Stimulated activated memory B cell treated with anti-CD40 and anti-IgM and Interleukin-4, amounts not matched to agents 10 μg/mL and 1 μg/mL and 100 μg/mL, for 72 hours (primary cell): ENCODE results near the gene CRADD.
"Not testable (repeated sequence)": the region's sequence is repeated elsewhere in the genome, so short reads cannot be mapped to it uniquely, and the experiment has no call there.

Source experiments
- ATAC-seq: fragments of 150-1000 bp; cut with Tn5 transposase; 2 replicates; pipeline ENCODE4 v1.10.0; 2021
- H3K27ac Mint-ChIP-seq: one replicate; pipeline ENCODE4 v1.8.0; 2022; ENCODE audit warnings: mild to moderate bottlenecking, mixed read lengths
- H3K27me3 Mint-ChIP-seq: one replicate; pipeline ENCODE4 v1.8.0; 2022; ENCODE audit warnings: mixed read lengths
- H3K36me3 Mint-ChIP-seq: one replicate; pipeline ENCODE4 v1.8.0; 2022; ENCODE audit warnings: mixed read lengths
- H3K4me1 Mint-ChIP-seq: one replicate; pipeline ENCODE4 v1.8.0; 2022; ENCODE audit warnings: mixed read lengths
- H3K4me3 Mint-ChIP-seq: one replicate; pipeline ENCODE4 v1.8.0; 2022; ENCODE audit warnings: mild to moderate bottlenecking, moderate library complexity, mixed read lengths
- H3K9me3 Mint-ChIP-seq: one replicate; pipeline ENCODE4 v1.8.0; 2022; ENCODE audit warnings: mixed read lengths

Gene CRADD

DNA sequence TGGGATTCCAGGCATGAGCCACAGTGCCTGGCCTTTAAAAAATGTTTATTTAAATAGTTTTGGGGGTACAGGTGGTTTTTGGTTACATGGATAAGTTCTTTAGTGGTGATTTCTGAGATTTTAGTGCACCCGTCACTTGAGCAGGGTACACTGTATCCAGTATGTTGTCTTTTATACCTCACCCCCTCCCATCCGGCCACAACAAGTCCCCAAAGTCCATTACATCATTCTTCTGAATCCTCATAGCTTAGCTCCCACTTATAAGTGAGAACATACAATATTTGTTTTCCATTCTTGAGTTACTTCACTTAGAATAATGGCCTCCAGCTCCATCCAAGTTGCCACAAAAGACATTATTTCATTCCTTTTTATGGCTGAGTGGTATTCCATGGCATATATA lies 124.5 kb downstream of the CRADD start:
- not testable (repeated sequence) for H3K27me3 Mint-ChIP-seq, H3K27ac Mint-ChIP-seq

DNA sequence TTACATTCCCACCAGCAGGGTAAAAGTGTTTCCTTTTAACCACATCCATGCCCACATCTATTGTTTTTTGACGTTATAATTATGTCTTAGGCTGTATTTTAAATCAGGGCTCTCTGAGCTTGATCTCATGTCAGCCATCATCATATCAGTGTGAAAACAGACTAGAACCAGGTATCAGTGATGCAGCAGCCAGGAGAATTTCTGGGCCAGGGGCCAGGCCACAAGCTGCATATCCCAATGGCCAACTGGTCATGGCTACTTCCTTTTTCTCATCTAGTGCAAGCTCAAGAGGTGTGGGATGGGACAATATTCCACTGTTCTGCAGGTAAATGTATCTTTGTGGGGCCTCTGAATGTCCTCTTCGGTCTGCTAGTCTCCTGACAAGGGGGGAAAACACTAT lies 125.1 kb downstream of the CRADD start:
- Mint-ChIP-seq H3K27me3 (no peaks in the 10 kb centered on the region), H3K4me3 (no peak overlapping the region)
- ATAC-seq = no peak

More for the DNA sequence above, 124.5 kb downstream of the CRADD start:
- not testable (repeated sequence) for H3K9me3 Mint-ChIP-seq, ATAC-seq, H3K4me1 Mint-ChIP-seq, H3K4me3 Mint-ChIP-seq
- H3K36me3 Mint-ChIP-seq = peaks cover 13% of the 10 kb centered on the region

DNA sequence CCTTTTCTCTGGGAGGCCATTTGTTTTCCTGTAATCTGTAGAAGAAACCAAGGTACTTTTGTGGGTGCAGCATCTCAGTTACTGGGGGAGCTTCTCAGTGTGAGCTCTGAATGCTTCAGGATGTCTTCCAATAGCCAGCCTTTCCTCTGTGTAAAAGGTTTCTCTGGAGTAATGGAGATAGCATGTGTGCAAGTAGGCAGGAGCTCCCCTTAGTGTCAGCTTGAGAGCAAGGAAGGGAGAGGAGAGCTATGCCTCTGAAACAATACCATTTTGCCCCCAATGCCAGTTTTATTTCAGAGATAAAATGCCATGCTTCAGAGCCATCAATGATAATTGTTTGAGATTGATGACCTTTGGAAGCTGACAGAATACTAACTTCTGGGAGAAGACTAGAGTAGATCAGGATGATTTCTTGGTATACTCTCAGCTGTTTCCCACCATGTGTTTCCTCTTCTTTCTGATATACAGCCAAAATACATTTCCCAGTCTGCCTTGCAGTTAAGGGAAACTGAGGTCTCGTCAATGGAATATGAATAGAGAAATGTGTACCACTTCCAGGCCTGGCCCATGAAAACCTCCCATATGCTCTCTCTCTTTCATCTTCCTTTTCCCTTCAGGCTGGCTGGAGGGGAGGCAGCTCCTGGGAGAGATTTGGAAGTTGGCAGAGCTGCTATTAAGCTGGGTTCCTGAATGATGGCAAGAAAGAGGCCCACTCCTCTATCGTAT lies 125.7 kb downstream of the CRADD start:
- H3K27me3 Mint-ChIP-seq = no peaks in the 10 kb centered on the region
- no peak overlapping the region for H3K4me3 Mint-ChIP-seq
- peaks cover 15% of the 10 kb centered on the region for H3K4me1 Mint-ChIP-seq
- peaks cover 25% of the 10 kb centered on the region for H3K36me3 Mint-ChIP-seq
- H3K9me3 Mint-ChIP-seq = peaks cover 15% of the 10 kb centered on the region
- H3K27ac Mint-ChIP-seq = no peak overlapping the region
- no peak for ATAC-seq

More for the DNA sequence above, 125.1 kb downstream of the CRADD start:
- H3K9me3 Mint-ChIP-seq = peaks cover 12% of the 10 kb centered on the region
- H3K36me3 Mint-ChIP-seq = peaks cover 19% of the 10 kb centered on the region
- no peak overlapping the region for H3K27ac Mint-ChIP-seq
- H3K4me1 Mint-ChIP-seq = peaks cover 10% of the 10 kb centered on the region

DNA sequence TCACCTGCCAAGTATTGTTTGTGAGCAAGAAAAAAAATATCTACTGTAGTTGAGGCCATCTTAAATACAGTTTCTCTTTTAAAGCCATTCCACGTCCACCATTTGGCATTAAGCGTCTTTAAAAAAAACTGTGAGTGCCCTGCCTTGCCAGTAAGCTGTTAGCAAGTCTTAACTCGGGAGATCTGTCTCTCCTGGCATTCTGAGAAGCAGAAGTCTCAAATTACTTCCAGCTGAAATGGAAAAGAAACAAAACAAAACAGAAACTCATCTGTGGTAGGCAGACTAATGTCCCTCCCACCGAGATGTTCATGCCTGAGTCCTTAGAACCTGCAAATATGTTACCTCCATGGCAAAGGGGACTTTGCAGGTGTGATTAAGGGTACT lies 126.2 kb downstream of the CRADD start:
- Mint-ChIP-seq H3K4me1 (peaks cover 20% of the 10 kb centered on the region), H3K4me3 (no peak overlapping the region), H3K36me3 (peaks cover 29% of the 10 kb centered on the region), H3K27me3 (no peaks in the 10 kb centered on the region), H3K9me3 (peaks cover 18% of the 10 kb centered on the region), H3K27ac (no peak overlapping the region)
- no peak for ATAC-seq

DNA sequence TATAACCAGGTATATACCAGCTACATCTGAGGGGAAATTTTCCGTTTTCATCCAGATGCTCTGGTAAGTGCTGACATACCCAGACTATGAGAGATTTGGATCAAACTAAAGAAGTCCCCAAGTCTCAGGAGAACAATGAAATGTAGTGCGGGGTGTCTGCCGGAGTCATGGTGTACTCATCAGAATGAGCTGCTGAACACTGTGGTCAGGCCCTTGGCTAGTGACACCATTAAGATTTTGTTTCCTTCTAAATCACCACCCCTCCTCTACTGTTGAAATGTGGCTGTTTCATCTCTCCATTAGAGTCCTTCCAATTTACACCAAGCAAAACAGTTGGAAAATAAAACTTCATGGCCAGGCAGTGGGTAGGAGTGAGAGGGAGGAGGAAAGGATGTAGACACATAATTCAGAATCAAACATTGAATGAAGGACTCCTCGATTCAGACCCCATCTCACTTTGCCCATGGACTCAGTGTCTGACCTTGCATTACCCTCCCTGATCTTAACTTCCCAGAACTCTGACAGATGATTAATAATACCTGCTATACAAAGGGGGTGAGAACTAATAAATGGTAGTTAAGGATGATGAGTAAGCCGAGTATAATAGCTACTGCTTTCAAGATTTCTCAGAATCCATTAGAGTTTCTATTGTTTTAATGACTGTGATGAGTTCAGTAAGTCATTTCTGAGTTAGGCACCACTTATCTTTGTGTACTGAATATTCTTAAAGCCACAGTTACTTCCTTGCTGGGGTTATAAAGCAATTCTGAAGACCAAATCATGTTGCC lies 127.4 kb downstream of the CRADD start:
- H3K9me3 Mint-ChIP-seq = peaks cover 18% of the 10 kb centered on the region
- H3K4me1 Mint-ChIP-seq = peaks cover 20% of the 10 kb centered on the region
- H3K4me3 Mint-ChIP-seq = no peak overlapping the region
- H3K27me3 Mint-ChIP-seq = no peaks in the 10 kb centered on the region
- H3K36me3 Mint-ChIP-seq = peaks cover 29% of the 10 kb centered on the region
- H3K27ac Mint-ChIP-seq = no peak overlapping the region
- no peak for ATAC-seq

DNA sequence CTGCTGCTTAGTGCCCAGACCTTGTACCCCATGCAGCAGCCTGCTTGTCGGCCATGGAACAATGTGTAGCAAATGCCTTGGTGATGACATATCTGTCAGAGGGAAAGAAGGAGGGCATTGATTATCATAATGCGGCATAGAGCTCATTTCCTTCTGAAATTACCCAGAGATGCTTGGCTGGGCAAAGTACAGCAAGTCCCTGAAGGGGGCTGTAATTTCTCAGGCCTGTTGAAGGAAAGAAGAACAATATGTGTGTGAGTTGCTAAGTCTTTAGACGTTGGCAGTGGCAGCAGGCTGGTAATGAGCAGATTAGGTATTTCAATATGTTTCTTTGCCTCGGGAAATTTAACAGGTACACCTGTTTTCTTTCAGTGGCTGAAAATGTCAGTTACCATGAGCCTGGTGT lies 128.6 kb downstream of the CRADD start:
- H3K9me3 Mint-ChIP-seq = peaks cover 12% of the 10 kb centered on the region
- peaks cover 20% of the 10 kb centered on the region for H3K4me1 Mint-ChIP-seq
- H3K4me3 Mint-ChIP-seq = no peak overlapping the region
- no peak overlapping the region for H3K27ac Mint-ChIP-seq
- no peak for ATAC-seq
- H3K27me3 Mint-ChIP-seq = no peaks in the 10 kb centered on the region
- peaks cover 19% of the 10 kb centered on the region for H3K36me3 Mint-ChIP-seq

DNA sequence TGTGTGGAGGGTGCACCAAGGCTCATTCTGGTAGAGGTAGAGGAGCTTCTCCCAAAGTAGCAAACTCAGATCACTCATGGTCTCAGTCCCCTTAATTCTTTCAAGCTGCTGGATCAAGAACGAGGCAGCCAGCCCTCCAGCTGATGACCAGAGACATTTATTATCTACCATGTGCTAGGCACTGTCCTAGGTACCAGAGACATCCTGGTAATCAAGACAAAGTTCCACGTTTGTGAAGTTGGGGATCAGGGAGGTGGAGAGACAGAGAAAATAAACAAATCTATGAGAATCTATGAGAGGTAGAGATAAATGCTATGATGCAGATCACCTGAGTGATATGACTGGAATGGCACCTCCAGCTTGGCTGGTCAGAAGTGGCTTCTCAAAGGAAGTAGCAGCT lies 130.2 kb downstream of the CRADD start:
- peaks cover 18% of the 10 kb centered on the region for H3K36me3 Mint-ChIP-seq
- H3K27ac Mint-ChIP-seq = no peak overlapping the region
- no peak for ATAC-seq

DNA sequence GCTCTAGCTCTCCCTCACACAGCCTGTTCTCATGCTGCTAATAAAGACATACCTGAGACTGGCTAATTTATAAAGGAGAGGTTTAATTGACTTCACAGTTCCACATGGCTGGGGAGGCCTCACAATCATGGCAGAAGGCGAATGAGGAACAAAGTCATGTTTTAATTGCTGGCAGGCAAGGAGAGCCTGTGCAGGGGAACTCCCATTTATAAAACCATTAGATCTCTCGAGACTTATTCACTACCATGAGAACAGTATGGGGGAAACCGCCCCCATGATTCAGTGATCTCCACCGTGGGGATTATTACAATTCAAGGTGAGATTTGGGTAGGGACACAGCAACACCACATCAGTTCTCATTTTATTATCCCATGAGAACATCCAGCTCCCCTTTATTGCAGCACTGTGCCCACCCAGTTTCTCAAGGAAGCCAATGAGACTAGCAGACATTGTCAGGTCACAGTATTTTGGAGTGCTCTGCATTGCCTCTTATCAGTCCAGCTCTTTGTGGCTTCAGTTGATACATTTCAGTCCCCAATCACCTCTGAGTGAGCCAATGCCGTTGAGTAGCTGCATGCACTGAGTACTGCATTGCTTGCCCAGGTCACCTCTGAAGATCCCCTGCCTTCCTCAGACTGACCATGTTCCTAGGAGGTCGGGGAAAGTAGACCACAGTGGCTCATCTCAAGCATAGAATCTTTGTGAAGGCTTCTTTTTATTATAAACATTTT lies 131.2 kb downstream of the CRADD start:
- Mint-ChIP-seq H3K27me3 (no peaks in the 10 kb centered on the region), H3K9me3 (peaks cover 12% of the 10 kb centered on the region), H3K27ac (no peak overlapping the region), H3K4me3 (no peak overlapping the region), H3K4me1 (peaks cover 16% of the 10 kb centered on the region), H3K36me3 (peaks cover 18% of the 10 kb centered on the region)
- no peak for ATAC-seq

More for the DNA sequence above, 130.2 kb downstream of the CRADD start:
- Mint-ChIP-seq H3K4me3 (no peak overlapping the region), H3K27me3 (no peaks in the 10 kb centered on the region), H3K4me1 (peaks cover 20% of the 10 kb centered on the region), H3K9me3 (peaks cover 12% of the 10 kb centered on the region)

DNA sequence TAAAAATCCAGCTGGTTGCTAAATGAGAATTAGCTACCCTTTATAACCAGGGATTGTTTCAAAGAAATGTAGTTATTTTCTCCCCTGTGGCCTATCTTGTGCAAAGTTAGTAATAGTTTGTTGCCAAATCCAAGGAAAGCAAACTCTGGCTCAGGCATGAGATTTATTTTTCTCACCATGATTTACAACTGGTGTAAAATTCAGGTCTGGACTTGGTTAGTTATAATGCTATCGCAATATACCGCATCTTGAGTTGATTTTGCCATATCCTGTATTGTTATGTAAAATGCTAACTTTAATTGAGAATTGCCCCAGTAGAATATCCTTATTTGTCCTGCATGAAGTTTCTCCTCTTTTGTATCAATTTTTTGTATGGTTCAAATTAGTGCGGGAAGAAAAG lies 135.5 kb downstream of the CRADD start:
- Mint-ChIP-seq H3K36me3 (peaks cover 12% of the 10 kb centered on the region), H3K4me1 (peaks cover 7% of the 10 kb centered on the region), H3K27me3 (no peaks in the 10 kb centered on the region), H3K27ac (no peak overlapping the region), H3K4me3 (no peak overlapping the region), H3K9me3 (peaks cover 3% of the 10 kb centered on the region)
- ATAC-seq = no peak

DNA sequence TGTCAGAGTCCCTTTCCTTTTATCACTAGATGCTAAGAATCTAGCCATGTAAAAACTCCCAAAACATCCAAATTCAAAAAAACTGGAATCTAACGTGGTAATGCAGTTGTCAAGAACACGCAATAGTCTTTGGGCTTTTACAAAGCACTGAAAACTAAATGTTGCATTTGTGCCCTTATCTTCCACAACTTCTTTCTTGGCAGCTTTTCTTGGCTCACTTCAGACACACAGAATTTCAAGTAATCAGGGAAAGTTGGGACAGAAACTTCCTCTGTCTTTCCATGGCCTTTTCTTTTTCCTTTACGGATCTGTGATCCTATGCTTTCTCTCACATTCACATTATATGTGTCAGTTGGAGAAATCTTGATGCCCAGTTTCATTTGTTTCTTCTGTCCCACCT lies 136.0 kb downstream of the CRADD start:
- no peak for ATAC-seq
- H3K9me3 Mint-ChIP-seq = no peaks in the 10 kb centered on the region
- peaks cover 9% of the 10 kb centered on the region for H3K36me3 Mint-ChIP-seq
- peaks cover 1% of the 10 kb centered on the region for H3K4me1 Mint-ChIP-seq
- no peak overlapping the region for H3K4me3 Mint-ChIP-seq
- no peaks in the 10 kb centered on the region for H3K27me3 Mint-ChIP-seq
- no peak overlapping the region for H3K27ac Mint-ChIP-seq

DNA sequence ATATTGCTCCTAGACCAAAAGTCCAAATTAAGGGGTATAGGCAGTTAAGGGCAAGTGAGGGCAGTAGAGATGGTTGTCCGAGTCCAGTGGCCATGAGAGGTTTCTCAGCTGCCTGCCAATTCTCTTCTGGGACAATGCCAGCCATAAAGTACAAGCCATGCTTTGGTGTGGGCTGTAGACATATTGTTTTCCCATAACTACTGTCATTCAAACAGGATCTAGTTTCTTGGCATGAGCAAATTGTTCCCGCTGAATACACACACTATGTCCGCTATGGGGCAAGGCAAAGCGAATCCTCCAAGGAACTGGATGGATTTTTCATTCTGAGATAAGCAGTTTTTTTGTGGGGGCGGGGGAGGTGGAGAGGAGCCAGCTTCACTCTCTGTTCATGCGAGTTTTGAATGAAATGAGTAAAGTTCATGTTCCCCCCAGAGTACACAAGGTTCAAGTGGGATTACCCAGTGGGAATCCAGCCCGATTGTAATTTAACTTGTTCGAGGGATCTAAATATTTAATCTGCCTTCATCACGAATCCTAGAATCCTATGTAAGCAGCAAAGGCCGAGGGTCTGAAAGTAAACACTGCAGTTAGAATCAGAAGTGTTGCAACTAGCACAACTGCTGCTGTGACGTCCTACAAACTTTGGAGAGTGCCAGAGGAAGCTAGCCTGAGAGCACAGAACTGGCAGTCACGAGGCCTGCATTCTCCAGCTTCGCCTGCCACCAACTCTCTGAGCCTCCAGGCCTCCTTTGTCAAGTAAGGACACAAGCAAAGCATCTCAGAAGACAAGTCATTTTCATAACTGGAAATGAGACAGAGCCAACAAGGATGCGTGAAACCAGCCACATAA lies 137.0 kb downstream of the CRADD start:
- Mint-ChIP-seq H3K36me3 (peaks cover 8% of the 10 kb centered on the region), H3K4me3 (no peak overlapping the region), H3K4me1 (no peaks in the 10 kb centered on the region), H3K27me3 (no peaks in the 10 kb centered on the region), H3K27ac (no peak overlapping the region), H3K9me3 (no peaks in the 10 kb centered on the region)
- ATAC-seq = no peak

DNA sequence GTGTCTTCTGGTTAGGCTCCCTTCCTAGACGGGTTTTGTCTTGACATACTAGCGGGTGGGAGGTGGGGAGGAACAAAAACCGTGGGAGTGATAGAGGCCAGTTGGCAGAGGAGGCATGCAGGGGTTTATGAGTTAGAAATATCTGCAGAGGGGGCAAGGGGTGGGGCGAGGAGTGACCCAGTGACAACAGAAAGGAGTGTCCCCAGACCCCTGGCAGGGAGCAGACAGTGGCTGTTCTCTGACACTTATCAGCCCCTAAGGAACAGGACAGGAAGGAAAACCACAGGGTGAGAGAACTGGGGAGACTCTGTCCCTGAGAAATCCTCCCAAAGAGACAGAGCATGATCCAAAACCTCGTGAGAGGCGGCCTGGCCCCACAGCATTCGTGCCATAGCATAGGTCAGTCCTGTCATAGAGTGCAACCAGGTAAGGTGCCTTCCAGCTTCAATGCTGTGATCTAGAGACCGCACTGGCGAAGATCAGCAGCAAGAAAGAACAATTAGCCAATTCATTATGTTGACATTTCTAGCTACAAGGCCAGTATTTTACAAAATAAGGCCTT lies 141.4 kb downstream of the CRADD start:
- Mint-ChIP-seq H3K36me3 (peaks cover 8% of the 10 kb centered on the region), H3K9me3 (no peaks in the 10 kb centered on the region), H3K4me1 (no peaks in the 10 kb centered on the region), H3K27me3 (no peaks in the 10 kb centered on the region), H3K4me3 (no peak overlapping the region), H3K27ac (no peak overlapping the region)
- ATAC-seq = no peak

DNA sequence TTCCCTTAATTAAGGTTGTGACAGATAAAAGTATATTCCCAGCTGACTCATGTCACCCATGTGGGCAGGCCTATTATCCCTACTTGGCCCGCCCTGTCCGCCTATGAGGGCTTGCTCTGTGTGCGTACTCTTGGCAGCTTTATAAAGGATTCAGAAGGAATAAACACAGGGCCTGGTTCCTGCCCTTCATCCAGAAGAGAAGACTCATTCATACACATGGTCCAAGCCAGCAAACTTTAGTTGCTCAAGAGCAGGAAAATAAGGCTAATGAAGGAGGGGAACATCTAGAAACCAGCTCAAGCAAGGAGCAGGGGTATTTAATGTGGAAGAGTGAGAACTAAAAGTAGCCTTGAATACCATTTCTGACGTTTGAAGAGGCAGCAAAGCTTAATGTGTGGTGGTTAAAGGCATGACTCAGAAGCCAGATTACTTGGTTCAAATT lies 141.9 kb downstream of the CRADD start:
- H3K36me3 Mint-ChIP-seq = peaks cover 8% of the 10 kb centered on the region
- no peak overlapping the region for H3K4me3 Mint-ChIP-seq
- H3K27me3 Mint-ChIP-seq = no peaks in the 10 kb centered on the region
- no peak overlapping the region for H3K27ac Mint-ChIP-seq
- ATAC-seq = no peak
- no peaks in the 10 kb centered on the region for H3K4me1 Mint-ChIP-seq
- H3K9me3 Mint-ChIP-seq = no peaks in the 10 kb centered on the region

DNA sequence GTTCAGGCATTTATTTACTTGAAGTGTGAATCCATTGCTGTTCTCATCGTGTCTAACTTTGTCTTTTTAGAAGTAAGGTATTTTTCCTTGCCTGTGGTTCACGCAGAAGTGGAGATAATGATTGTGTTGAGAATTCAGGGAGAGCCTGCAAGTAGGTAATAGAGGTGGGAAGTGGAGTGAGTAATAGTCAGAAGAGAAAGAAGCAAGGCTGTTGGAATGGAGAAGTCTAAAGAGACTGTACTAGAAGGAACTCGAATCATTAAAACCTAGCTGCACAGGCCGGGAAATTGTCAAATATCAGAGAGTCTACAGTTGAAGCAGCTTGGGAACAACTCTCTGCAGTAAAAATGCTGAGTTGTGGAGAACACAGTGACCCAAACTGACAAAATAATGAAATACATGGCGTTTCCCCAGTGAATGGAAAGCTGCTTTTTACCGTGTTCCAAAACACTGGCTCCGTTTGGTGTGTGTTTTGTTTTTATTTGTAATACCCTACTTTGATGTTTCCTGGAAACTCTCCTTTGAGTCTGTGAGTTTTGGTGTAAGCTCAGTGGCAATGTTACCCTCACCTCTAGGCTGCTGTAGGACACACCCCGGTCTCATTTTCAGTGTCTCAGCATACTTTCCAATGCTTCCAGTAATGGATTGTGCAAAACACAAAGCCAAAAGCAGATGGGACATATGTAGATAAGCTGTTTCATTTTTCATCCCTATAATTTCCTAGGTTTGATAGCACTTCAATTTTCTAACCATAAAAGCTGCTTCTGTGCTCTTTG lies 146.6 kb downstream of the CRADD start:
- Mint-ChIP-seq H3K4me3 (no peak overlapping the region), H3K4me1 (no peaks in the 10 kb centered on the region), H3K9me3 (no peaks in the 10 kb centered on the region), H3K27me3 (no peaks in the 10 kb centered on the region), H3K27ac (no peak overlapping the region), H3K36me3 (no peaks in the 10 kb centered on the region)
- no peak for ATAC-seq
